ENCODE measurements around the gene U2AF2.

U2AF2 gene

GRCh38 chr19:55622242-55622969 lies 32.4 kb upstream of the U2AF2 start:
- DNase-seq = no peak

- no peak for DNase-seq
Observed at GRCh38 chr19:55623130-55623529, 31.7 kb upstream of the U2AF2 start.

GRCh38 chr19:55623561-55623960 lies 31.3 kb upstream of the U2AF2 start:
- no peak for DNase-seq

GRCh38 chr19:55624109-55625003 lies 30.5 kb upstream of the U2AF2 start, which contains the start of gene ZNF784:
TSS of gene ZNF784 (minus strand) at chr19:55624566. CDS start at chr19:55624561, 5 bp downstream.
- peak; percentile 55 for DNase-seq

GRCh38 chr19:55625004-55625326 lies 29.9 kb upstream of the U2AF2 start:
- DNase-seq = no peak

- no peak for DNase-seq
Observed at GRCh38 chr19:55626350-55626749, 28.5 kb upstream of the U2AF2 start.

- DNase-seq = peak; percentile 77
Observed at GRCh38 chr19:55632463-55632834, 22.4 kb upstream of the U2AF2 start.

- peak; percentile 66 for DNase-seq
Observed at GRCh38 chr19:55633861-55634260, 21.0 kb upstream of the U2AF2 start.

- DNase-seq = no peak
Observed at GRCh38 chr19:55635334-55635717, 19.5 kb upstream of the U2AF2 start.

GRCh38 chr19:55635856-55636440 lies 18.9 kb upstream of the U2AF2 start:
- no peak for DNase-seq

- DNase-seq = no peak
Observed at GRCh38 chr19:55636723-55637122, 18.1 kb upstream of the U2AF2 start.

- no peak for DNase-seq
Observed at GRCh38 chr19:55637534-55637933, 17.3 kb upstream of the U2AF2 start.

- peak; percentile 29 for DNase-seq
Observed at GRCh38 chr19:55638864-55639359, 15.9 kb upstream of the U2AF2 start.

GRCh38 chr19:55640043-55640576 lies 14.7 kb upstream of the U2AF2 start:
- DNase-seq = peak; percentile 49

- DNase-seq = no peak
Observed at GRCh38 chr19:55640577-55641425, 14.0 kb upstream of the U2AF2 start, which contains the start of gene ZNF580. TSS of gene ZNF580 (plus strand) at chr19:55641002. CDS start at chr19:55642509, 1,507 bp downstream.

GRCh38 chr19:55641426-55642152 lies 13.2 kb upstream of the U2AF2 start:
- DNase-seq = no peak

GRCh38 chr19:55642153-55643002 lies 12.5 kb upstream of the U2AF2 start:
- no peak for DNase-seq

GRCh38 chr19:55643003-55643886 lies 11.6 kb upstream of the U2AF2 start, which contains the start of gene ZNF581:
TSS of gene ZNF581 (plus strand) at chr19:55643649. CDS start at chr19:55644572, 923 bp downstream.
- DNase-seq = peak; percentile 40

- no peak for DNase-seq
Observed at GRCh38 chr19:55643887-55644176, 11.0 kb upstream of the U2AF2 start.
